GM19351 (cell line): ENCODE data around the gene KCNH1.
"Not testable (repeated sequence)": the region's sequence is repeated elsewhere in the genome, so short reads cannot be mapped to it uniquely, and the experiment has no call there.

Experiments
- ATAC-seq: cut with Tn5 transposase; IDR thresholded peaks from one replicate; pipeline ENCODE4 v1.9.1; 2021; ENCODE audit warnings: mild to moderate bottlenecking, moderate library complexity; ENCODE audit not compliant: unreplicated experiment

KCNH1 gene

DNA sequence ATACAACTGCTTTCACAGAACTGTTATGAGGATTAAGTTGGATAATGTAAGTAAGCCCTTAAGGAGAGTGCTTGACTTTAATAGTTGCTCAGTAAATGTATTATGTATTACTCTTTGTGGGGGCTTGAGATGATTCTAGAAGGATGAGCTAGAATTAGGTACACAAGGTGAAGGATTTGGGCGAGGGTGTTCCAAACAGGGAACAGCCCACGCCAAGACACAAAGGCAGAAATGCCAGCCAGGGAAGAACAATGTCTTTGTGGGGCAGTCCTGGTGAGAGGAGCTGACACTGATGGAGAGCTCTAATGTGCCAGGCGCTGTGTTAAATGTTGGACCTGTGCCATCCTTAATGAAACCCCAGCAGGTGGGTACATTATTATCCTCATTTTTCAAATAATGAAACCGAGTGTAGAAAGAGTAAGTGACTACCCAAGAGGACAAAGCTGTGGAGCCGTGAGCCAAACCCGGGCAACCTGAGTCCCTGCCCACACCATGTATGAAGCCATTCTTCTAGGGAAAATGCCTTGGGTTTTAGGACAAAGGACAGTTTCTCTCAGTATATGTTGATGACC is 442.8 kb downstream of the KCNH1 start:
- ATAC-seq, result no peak

DNA sequence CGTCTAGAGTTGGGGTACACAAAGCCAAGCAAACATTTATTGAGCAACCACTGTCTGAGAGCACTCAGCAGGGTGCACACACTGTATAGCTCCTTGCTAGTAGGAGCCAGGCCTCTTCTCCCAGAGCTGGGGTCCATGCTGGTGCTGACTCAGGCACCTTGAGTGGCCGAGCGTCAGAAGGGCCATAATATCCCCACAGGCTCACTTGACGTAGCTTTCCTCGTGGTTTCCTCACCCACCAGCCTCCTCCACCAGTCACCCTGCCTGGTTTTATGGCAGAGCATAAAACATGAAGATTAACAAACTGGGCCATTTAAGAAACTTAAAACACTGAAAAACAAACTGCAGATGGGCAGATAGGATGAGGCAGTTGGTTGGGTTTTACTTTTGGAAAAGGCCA is 443.7 kb downstream of the KCNH1 start:
- no peak for ATAC-seq

DNA sequence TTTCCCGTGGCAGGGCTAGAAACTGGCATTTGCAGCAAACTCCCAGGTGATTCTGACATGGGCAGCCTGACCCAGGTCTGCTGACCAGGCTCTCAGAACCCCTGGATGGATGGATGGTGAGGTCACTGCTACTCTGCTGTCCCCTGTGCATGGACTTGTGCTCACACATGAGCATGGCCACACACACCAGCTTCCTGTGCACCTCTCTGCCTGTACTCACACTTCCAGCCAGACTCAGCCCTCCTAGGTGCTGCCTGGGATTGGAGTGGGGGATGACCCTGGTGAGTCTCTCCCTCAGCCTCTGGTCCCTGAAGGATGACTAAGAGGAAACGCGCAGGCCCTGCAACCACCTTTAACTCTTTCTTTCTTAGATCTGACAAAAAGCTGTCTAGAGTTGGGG is 444.1 kb downstream of the KCNH1 start:
- ATAC-seq, result no peak

DNA sequence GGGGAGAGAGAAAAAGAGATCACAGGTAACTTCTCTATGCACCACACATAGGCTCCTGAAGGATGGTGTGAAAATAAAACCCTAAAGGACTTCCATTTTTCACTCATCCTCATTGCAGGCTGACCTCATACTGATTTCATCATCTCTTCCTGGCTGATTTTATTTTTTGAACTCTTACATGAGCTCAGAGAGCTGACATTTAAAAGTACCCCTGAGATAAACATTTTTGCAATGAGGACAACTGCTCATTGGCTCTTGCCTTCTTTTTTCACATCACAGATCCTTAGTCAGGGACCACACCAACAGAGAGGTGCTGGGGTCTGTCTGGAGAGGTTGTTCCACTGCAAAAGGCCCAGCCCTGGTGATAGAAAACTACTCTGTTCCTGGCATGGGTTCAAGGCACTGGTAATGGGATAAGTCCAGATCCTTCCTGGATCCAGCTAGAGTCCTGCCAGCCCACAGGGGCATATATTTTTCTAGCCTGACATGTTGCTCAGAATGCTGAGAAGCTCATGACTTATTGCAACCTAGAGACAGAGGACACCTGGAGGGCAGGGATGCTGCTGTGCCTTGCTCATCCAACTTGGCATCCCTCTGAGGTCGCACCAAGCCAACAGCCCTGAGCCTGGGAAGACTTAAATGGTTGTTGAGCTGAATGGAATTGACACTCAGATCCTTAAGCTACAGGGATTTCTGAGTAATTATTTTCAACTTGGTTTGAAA is 445.3 kb downstream of the KCNH1 start:
- no peak for ATAC-seq

DNA sequence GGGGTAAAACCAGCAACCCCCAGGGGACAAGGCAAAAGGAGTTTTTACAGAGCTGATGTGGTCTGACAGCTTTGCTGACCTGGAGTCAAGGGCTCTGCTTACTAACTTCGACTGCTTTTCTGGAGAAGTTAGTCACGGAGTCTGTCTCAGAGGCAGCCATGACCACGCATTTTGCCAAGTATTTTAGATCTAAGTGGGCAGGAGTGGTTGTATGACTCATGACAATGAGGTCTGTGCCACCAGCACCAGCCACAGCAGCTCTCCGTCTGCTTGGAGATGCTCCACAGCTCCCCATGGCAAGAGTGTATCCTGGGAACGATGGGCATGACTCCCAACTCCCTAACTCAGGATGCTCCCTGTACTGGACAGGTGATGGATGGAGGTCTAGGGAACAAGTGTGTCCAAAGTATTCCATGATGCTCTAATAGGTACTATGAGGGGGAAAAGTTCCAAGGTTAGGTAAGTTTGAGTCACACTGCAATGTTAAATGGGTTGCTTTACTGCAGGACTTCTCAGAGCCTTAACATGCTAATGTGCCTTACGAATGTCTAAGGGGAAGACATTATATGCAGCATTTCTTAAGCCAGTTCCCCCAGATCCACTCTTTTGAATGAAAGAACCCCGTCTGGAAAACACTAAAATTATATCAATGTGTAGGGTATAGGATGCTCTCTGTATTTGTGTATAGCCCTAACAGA is 446.2 kb downstream of the KCNH1 start:
- no peak for ATAC-seq

DNA sequence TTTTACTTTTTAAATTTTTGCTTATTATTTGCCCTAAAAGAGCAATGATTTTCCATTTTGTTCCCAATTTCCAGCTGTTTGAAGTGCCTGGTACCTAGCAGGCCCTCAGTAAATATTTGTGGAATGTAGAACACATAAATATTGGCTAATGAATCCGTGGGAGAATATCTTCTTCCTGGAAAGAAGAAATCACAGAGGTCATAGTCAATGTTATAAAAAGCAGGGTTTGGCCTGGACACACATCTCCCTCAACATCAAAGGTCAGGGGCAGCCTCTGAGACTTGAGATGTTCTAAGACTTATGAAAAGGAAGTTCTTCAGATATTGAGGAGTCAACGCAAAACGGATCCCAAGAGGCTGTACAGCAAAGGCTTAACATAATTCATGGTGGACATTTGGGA is 447.1 kb downstream of the KCNH1 start:
- ATAC-seq, result no peak

DNA sequence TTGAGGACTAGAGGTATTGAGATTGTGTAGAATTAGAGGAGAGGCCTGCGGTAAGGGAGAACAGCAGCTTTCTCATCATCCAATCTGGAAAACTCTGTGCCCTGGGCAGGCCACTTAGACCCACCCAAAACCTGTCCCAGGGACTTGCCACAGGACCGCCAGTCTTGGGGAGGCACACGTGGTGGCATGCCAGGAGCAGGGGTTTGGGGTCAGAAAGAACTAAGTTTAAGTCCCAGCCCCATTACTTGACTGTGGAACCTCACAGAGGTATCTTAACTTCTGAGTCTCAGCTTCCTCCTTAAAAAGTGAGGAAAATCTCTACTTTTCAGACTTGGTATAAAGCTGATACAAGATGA is 448.7 kb downstream of the KCNH1 start:
- no peak for ATAC-seq

DNA sequence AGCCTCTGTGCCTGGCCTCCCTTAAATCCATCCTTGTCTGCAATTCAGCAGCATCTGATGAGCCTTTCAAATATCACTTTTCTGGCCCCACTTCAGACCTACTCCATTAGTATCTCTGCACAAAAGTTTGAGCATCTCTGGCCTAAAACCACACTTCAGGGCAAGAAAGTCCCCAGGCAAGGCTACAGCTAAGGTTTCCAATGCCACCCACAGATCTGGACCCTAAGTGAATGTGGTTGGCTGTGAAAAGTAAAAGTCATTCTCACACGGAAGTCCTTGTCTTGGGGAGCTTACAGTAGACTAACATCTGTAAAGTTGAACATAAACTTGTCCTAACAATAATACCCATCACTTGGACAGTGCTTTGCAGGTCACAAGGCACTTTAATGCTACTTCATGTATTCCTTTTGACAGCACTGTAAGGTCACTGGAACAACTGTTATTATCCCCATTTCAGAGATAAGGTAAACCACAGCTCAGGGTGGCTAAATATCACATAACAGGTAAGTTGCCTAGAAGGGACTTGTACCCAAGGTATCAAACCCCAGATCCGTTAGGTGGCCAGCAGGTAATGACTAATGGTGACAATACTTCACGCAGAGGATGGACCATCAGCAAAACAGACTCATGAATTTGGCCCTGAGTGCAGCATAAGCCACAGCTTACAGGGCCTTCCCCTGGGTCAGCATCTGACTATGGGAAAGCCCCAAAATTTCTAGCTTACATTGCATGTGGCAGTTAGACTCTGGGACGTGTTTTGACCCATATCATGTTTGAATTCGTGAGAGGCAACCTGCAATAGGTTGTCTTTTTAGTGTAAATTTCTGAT is 449.3 kb downstream of the KCNH1 start:
- peak; percentile 87 for ATAC-seq

DNA sequence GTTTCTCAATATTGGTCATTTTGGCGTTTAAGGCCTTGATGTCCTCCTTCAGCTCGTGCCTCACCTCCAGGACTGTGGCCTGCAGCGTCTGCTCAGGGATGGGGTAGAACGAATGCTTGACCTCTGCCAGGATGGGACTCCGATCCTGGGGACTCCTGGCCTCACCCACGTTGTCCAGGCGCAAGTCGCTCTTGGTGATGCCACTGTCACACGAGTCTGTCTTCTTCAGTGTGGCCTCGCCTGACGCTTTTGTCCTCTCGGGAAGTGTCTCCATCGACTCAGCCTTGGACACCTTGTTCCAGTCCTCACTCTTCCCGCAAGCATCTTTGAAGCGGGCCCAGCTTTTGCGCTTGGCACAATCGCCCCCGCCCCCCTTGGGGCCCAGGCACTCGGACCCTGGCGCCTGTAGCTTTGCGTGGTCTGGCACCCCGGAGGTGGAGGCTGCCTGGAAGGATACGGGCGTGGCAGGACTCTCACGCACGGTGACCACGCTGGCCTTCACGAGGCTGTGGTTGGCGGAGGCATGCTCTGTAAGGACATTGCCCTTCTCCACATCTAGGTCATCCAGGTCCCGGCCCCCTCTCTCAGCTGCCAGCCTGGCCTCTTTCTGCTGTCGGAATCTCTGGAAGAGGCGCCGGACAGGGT is 450.4 kb downstream of the KCNH1 start:
- no peak for ATAC-seq

DNA sequence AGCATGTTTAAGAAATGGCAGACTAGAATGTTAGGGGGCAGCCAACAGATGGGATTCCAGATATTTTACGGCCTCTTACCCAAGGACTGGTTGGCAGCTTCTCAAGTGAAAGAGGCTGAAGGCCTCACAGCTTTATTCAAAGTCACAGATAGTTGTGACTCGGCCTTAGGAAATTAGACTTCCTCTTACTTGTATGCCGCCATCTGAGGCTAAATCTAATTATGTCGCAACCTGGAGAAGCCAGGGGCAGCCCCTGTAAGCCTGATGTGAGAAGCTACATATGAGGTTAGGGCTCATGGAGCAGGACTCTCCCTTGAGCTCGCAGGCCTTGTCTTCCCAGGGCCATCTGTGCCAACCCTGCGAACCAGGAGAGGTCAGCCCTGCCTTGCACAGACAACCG is 452.8 kb downstream of the KCNH1 start:
- ATAC-seq, result no peak

DNA sequence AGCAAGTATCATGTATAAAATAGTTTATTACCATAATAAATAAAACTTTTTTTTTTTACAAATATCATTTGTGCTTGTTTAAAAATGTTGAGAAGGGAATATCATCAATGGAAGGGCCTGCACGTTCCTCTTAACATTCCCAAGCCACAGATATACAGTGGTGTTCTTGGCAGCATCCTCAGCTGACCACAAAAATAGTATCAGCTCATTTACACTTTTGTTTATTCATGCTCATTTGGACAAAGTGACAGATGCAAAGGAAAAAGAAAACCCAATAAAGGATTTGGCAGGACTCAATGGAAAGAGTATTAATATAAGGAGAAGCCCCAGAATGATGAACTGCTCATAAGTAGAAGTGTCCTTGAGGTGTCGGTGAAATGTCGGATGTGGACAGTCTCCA is 455.6 kb downstream of the KCNH1 start:
- ATAC-seq, result no peak

DNA sequence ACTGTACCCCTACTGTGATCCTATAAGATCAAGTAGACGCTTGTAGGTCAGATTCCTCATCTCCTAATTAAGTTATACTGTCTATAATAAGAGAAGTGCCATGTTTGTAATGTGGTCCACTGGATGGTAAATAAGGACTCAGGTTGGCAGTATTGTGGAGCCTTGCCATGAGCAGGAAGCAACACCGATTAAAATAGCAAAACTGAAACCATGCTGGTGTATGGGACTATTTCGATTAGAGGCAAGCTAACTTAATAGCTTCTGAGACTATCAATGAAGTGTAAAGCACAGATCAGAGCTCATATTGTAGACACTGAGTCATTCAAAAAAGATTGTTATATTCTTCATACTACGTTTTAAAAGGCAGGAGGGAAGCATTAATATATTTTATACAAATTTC is 456.4 kb downstream of the KCNH1 start:
- peak; percentile 83 for ATAC-seq

DNA sequence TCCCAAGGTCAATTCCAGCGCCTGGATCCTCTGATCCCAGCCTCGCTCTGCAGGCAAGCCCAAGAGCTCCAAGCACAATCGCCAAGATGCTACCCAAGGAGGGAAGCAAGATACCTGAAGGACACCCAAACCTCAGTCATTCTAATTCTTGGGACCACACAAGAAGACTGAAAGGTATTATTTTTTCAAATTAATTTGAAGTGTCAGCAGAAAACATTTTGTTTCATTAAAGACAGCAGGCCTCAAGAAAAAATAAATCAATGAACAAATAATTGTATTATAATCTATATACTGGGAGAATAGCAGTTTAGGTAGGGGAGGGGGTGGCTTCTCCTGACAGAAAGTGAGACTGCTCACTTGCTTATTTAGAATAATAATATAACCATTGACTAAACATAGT is 457.4 kb downstream of the KCNH1 start:
- no peak for ATAC-seq

DNA sequence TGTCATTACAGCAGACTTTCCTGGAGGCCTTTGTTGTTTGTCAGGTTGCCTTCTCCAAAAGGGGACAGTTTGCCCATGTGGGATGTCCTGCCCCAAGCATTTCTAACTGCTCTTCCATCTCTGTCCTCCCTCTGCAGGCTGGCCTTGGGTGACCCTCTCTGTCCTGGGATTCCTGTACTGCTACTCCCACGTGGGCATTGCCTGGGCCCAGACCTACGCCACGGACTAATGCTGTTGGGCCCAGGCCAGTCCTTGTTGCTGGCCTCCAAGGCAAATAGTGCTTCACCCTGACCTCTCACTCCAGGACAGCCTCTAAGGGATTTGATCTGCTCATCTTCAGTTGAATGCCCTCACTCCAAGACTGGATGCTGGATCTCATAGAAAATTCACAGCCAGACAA is 459.8 kb downstream of the KCNH1 start:
- ATAC-seq, result no peak

DNA sequence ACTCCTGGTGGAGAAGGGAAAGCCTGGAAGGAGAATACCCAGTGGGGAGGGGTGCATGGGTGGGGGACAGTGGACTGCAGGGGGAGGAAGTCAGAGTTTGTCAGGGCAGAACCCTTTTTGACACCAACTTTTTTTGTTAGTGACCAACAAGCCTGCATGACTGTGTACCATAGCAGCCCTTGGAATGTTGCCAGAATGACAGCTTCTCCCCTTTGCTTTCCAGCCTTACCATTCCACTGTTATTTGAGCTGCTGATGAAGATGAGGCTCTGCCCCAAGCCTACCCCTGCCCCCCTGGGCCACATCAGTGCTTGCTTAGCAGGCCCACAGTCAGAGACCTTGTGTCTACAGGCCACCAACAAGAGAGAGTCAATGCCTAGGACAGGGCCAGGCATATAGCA is 464.0 kb downstream of the KCNH1 start:
- no peak for ATAC-seq

DNA sequence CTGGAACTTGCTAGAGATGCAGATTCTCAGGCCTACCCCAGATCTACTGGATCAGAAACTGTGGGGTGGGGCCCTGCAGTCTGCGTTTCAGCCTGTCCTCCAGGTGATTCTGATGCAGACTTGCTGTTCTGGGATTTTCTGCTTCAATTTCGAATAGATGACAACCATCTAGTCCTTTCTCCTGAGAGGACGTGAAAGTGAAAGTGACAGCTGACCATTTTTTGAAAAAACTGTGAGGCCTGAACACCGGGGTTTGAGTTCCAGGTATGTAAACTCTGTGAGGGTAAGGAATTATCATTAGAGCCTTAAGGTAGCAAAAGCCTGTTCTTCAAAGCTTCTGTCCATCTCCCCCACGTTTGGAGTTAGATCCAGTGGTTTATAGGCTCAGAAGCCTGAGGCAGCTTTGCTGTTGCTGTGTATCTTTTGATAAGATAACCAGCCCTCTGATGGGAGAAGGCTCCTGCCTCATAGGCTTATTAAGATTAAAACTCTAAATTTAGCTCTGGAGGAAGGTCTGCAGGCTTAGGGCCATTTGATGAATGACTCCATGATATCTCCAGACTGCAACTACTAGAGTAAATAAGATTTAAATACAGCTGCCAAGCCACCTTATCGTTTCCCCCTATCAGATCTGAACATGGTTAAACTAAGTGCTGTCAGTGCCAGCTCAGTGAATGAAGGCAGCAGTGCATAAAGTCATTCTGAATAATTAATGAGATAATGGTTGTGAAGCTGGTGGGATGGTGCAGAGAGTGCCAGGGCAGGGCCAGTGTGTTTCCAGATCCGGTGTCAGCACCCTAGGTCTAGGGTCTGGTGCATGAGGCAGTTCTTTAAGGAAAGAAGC is 470.0 kb downstream of the KCNH1 start:
- peak; percentile 55 for ATAC-seq

DNA sequence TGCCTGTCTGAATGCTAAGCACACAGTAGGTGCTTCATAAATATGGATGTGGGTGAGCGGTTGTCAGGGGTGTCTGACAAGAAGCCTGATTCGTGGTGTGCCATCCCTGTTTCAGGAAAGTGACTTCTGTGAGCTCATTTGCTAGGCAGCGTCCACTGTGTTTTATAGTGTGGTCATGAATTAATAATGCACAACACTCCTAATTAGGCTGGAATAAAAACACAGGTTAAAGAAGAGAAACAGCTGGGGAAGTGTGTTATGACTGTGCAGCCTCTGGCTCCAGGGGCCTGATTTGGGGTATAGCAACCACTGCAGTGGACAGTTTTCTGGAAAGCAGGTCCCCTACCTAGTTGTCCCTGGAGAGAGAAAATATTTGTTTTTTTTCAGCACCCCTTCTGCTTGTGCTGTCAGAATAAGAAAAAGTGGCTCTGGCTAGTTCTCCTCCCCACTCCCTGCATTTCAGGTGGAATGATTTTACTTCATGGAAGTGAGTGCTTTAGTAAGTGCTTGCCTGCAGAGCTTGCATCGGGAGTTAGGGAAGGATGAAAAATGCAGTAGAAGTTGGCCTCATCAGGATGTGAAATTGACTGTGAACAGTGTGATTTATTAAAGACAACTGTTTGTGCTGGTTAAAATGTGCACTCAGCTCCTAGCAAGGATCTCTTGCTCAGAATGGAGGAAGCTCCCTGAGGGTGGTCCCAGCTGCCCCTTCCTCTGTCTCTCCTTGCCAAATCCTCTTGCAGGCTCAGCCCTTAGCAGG is 471.5 kb downstream of the KCNH1 start:
- no peak for ATAC-seq

DNA sequence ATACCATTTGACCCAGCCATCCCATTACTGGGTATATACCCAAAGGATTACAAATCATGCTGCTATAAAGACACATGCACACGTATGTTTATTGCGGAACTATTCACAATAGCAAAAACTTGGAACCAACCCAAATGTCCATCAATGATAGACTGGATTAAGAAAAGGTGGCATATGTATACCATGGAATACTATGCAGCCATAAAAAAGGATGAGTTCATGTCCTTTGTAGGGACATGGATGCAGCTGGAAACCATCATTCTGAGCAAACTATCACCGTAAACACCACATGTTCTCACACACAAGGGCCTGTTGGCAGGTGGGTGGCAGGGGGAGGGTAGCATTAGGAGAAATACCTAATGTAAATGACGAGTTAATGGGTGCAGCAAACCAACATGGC is 472.4 kb downstream of the KCNH1 start:
- not testable (repeated sequence) for ATAC-seq

DNA sequence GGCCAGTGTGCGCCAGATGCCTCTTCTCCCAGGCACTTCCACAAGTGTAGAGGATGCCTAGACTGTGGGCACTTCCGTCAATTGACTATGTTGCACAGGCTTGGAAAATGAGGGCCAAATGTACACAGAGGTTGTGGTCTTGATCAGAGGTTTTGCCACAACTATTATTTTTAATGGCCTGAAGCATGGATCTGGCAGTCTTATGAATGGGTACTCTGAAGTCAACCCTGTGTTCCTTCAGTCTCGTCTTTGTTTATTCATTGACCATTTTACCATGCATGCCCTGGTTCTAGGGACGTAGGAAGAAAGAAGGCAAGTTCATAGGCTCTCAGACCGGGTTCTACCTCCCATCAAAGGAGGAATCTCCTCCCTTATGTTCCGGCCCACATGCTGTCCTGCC is 476.1 kb downstream of the KCNH1 start:
- no peak for ATAC-seq

DNA sequence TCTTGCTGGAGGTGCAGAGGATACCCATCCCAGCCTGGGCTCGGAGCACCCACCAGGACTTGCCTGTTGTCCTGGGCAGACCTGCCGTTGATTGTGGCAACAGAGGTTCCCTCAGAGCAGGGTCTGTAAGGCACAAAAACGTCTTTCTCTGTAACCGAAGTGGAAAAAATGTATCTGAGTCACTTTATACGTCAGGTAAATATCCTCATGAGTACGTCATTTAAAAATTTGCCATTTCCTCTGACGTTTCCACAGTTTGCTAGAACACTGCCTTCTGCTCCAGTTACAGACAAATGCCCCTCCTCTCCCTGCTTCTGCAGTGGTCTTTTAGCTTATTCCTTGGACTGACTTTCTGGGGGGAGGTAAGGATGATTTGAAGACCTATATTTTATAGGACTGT is 478.4 kb downstream of the KCNH1 start:
- ATAC-seq, result no peak
